ENCODE measurements around the gene TNS3.

DNA sequence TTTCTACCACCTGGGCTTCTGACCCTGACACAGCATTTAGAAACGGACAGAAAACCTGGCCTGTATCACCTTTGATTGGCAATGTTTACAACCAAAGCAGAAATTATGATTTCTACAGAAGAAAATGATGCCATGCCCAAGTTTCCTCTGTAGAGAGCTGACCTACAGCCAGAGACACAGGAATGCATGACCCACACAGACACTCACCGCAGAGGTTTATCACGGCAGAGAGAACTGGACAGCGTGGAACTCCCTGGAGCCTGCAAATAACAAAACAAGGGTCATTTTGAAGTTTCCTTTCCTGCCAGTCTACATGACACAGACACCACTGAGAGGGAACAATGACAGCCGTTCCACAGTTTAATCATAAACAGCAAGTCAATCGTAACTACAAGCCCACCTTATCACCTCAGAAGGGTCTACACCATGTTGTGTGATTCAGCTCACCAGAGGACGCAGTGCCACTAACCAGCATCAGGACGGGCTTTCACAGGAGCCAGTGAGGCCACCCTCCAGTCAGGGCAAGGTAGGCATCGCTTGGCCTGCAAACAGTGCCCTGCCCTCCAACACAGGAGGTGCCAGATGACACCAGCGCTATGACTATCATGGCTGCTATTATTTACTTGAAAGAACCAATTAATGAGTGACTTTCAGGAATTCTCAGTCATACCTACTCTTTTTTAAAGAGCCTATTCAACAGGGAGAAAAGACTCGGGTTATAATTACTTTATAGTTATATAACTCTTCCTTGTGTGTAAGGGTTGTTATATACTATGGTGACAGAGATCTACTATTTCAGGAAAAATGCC lies 139.9 kb downstream of the TNS3 start:
- TF ChIP-seq, protein P1, sequence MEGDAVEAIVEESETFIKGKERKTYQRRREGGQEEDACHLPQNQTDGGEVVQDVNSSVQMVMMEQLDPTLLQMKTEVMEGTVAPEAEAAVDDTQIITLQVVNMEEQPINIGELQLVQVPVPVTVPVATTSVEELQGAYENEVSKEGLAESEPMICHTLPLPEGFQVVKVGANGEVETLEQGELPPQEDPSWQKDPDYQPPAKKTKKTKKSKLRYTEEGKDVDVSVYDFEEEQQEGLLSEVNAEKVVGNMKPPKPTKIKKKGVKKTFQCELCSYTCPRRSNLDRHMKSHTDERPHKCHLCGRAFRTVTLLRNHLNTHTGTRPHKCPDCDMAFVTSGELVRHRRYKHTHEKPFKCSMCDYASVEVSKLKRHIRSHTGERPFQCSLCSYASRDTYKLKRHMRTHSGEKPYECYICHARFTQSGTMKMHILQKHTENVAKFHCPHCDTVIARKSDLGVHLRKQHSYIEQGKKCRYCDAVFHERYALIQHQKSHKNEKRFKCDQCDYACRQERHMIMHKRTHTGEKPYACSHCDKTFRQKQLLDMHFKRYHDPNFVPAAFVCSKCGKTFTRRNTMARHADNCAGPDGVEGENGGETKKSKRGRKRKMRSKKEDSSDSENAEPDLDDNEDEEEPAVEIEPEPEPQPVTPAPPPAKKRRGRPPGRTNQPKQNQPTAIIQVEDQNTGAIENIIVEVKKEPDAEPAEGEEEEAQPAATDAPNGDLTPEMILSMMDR (IDR thresholded peaks at IDR 0.05; ENCODE audit: insufficient read depth, low read depth, low read length): no peak
- TF ChIP-seq EZH2 (IDR thresholded peaks at IDR 0.05; ENCODE audit: insufficient read depth, low read length): no peak
